ENCODE data around the gene RABGAP1.

RABGAP1 gene

GRCh38 chr9:123027517-123027916 is 86.7 kb downstream of the RABGAP1 start:
- no peak for DNase-seq (ENCODE audit: low read depth)
- TF ChIP-seq CTCF (conservative IDR thresholded peaks at IDR 0.05; ENCODE audit: low read depth, low read length), result no peak
- H3K4me3 ChIP-seq (ENCODE audit: low read length), result no peak overlapping the region

- DNase-seq (ENCODE audit: low read depth), result no peak
- TF ChIP-seq CTCF (conservative IDR thresholded peaks at IDR 0.05; ENCODE audit: low read depth, low read length), result no peak
- H3K4me3 ChIP-seq (ENCODE audit: low read length), result no peak overlapping the region
Measured at GRCh38 chr9:123028136-123028535, 87.3 kb downstream of the RABGAP1 start.

GRCh38 chr9:123028973-123029372 is 88.2 kb downstream of the RABGAP1 start:
- TF ChIP-seq CTCF (conservative IDR thresholded peaks at IDR 0.05; ENCODE audit: low read depth, low read length), result no peak
- no peak overlapping the region for H3K4me3 ChIP-seq (ENCODE audit: low read length)
- no peak for DNase-seq (ENCODE audit: low read depth)

- TF ChIP-seq CTCF (conservative IDR thresholded peaks at IDR 0.05; ENCODE audit: low read depth, low read length), result no peak
- no peak for DNase-seq (ENCODE audit: low read depth)
- no peak overlapping the region for H3K4me3 ChIP-seq (ENCODE audit: low read length)
Measured at GRCh38 chr9:123031963-123032362, 91.1 kb downstream of the RABGAP1 start.

GRCh38 chr9:123033352-123033751 is 92.5 kb downstream of the RABGAP1 start, which contains the start of gene GPR21:
Gene GPR21, plus strand, starts transcription at chr9:123033667. Its CDS starts 900 bp downstream, at chr9:123034567.
- DNase-seq (ENCODE audit: low read depth), result no peak
- H3K4me3 ChIP-seq (ENCODE audit: low read length), result no peak within 1 kb of the TSS
- TF ChIP-seq CTCF (conservative IDR thresholded peaks at IDR 0.05; ENCODE audit: low read depth, low read length), result no peak

- H3K4me3 ChIP-seq (ENCODE audit: low read length), result no peak overlapping the region
- TF ChIP-seq CTCF (conservative IDR thresholded peaks at IDR 0.05; ENCODE audit: low read depth, low read length), result no peak
- DNase-seq (ENCODE audit: low read depth), result no peak
Measured at GRCh38 chr9:123033864-123034601, 93.2 kb downstream of the RABGAP1 start.

GRCh38 chr9:123034881-123035510 is 94.2 kb downstream of the RABGAP1 start:
- TF ChIP-seq CTCF (conservative IDR thresholded peaks at IDR 0.05; ENCODE audit: low read depth, low read length), result no peak
- H3K4me3 ChIP-seq (ENCODE audit: low read length), result no peak overlapping the region
- no peak for DNase-seq (ENCODE audit: low read depth)

Data from retinal pigment epithelial cell (primary cell).